ENCODE data around the gene TSPAN18. TPM values are rescaled to one million over a fixed set of nuclear protein-coding genes. Genes with fewer than 3 reads are reported as not detected.

TSPAN18 gene
- total RNA-seq, 4 donors from 2014 or later: 2.1 to 9.1 (median 2.5) TPM

GRCh38 chr11:44773351-44773965 lies 46.7 kb downstream of the TSPAN18 start:
- intact Hi-C loops (cut with DNase I; ENCODE audit: low total_unique reads) (no loop called here), in situ Hi-C loops (cut with MboI; ENCODE audit: low sequenced_read_pairs in 4 of 4) (no loop called here)
- ATAC-seq (no peak), DNase-seq (no peak)
- Histone ChIP-seq H3K27me3 (no peaks in the 10 kb centered on the region), H3K36me3 (no peaks in the 10 kb centered on the region), H3K4me3 (no peak overlapping the region), H3K4me1 (peaks cover 0 to 16% of the 10 kb centered on the region in 2 donors), H3K9me3 (peaks cover 0 to 1% (median 0%) of the 10 kb centered on the region in 3 donors), H3K27ac (peak overlapping the region in 2 of 4 donors; percentile 9 to 11)
- no peak for TF ChIP-seq CTCF (IDR thresholded peaks at IDR 0.05 in 4 of 5, conservative IDR thresholded peaks at IDR 0.05 in 1 of 5)
- TF ChIP-seq POLR2A (IDR thresholded peaks at IDR 0.05): no peak

- Histone ChIP-seq H3K36me3 (no peaks in the 10 kb centered on the region), H3K9me3 (no peaks in the 10 kb centered on the region), H3K4me1 (peaks cover 0 to 16% of the 10 kb centered on the region in 2 donors), H3K4me3 (no peak overlapping the region), H3K27me3 (no peaks in the 10 kb centered on the region), H3K27ac (peak overlapping the region in 2 of 4 donors; percentile 9 to 11)
- intact Hi-C loops (cut with DNase I; ENCODE audit: low total_unique reads): loop anchor here (2.0 kb wide), 1 partner anchor 45 kb away; no protein-coding TSS in a partner anchor
- DNase-seq (peak in 1 of 2 donors; percentile 15), ATAC-seq (peak; percentile 56 to 66)
- in situ Hi-C loops (cut with MboI; ENCODE audit: low sequenced_read_pairs in 4 of 4): no loop called here
- no peak for TF ChIP-seq POLR2A (IDR thresholded peaks at IDR 0.05)
- TF ChIP-seq CTCF (IDR thresholded peaks at IDR 0.05 in 4 of 5, conservative IDR thresholded peaks at IDR 0.05 in 1 of 5): no peak
Measured at GRCh38 chr11:44774108-44774507, 47.3 kb downstream of the TSPAN18 start.

- in situ Hi-C loops (cut with MboI; ENCODE audit: low sequenced_read_pairs in 4 of 4): loop anchor here in 1 of 4 donors (5.0 kb wide), 1 partner anchor 152 kb away; no protein-coding TSS in a partner anchor
- TF ChIP-seq POLR2A (IDR thresholded peaks at IDR 0.05): no peak
- intact Hi-C loops (cut with DNase I; ENCODE audit: low total_unique reads): loop anchor here (1.0 to 2.0 kb wide), 2 partner anchors 46 to 153 kb away; no protein-coding TSS in a partner anchor
- H3K4me1 ChIP-seq: peaks cover 0 to 16% of the 10 kb centered on the region in 2 donors
- H3K36me3 ChIP-seq: no peaks in the 10 kb centered on the region
- no peak overlapping the region for H3K27ac ChIP-seq
- DNase-seq: no peak
- H3K9me3 ChIP-seq: no peaks in the 10 kb centered on the region
- H3K4me3 ChIP-seq: no peak overlapping the region
- H3K27me3 ChIP-seq: no peaks in the 10 kb centered on the region
- ATAC-seq: no peak
Measured at GRCh38 chr11:44774731-44775130, 48.0 kb downstream of the TSPAN18 start.

- H3K27ac ChIP-seq: no peak overlapping the region
- no peak overlapping the region for H3K4me3 ChIP-seq
- intact Hi-C loops (cut with DNase I; ENCODE audit: low total_unique reads): loop anchor here (1.0 to 2.0 kb wide), 2 partner anchors 47 to 154 kb away; no protein-coding TSS in a partner anchor
- ATAC-seq (peak; percentile 68 to 69), DNase-seq (peak in 1 of 2 donors; percentile 33)
- peak; percentile 38 to 75 (median 63) for TF ChIP-seq CTCF (IDR thresholded peaks at IDR 0.05 in 4 of 5, conservative IDR thresholded peaks at IDR 0.05 in 1 of 5)
- no peak for TF ChIP-seq POLR2A (IDR thresholded peaks at IDR 0.05)
- H3K27me3 ChIP-seq: no peaks in the 10 kb centered on the region
- peaks cover 0 to 16% of the 10 kb centered on the region in 2 donors for H3K4me1 ChIP-seq
- in situ Hi-C loops (cut with MboI; ENCODE audit: low sequenced_read_pairs in 4 of 4): loop anchor here in 1 of 4 donors (5.0 kb wide), 1 partner anchor 153 kb away; no protein-coding TSS in a partner anchor
- no peaks in the 10 kb centered on the region for H3K36me3 ChIP-seq
- no peaks in the 10 kb centered on the region for H3K9me3 ChIP-seq
Measured at GRCh38 chr11:44775366-44775984, 48.7 kb downstream of the TSPAN18 start.

- no peak for ATAC-seq
- Histone ChIP-seq H3K27ac (no peak overlapping the region), H3K4me1 (peaks cover 0 to 16% of the 10 kb centered on the region in 2 donors)
Measured at GRCh38 chr11:44775985-44776446, 49.3 kb downstream of the TSPAN18 start.

More at GRCh38 chr11:44775985-44776446, 49.3 kb downstream of the TSPAN18 start:
- H3K9me3 ChIP-seq: no peaks in the 10 kb centered on the region
- TF ChIP-seq CTCF (IDR thresholded peaks at IDR 0.05 in 4 of 5, conservative IDR thresholded peaks at IDR 0.05 in 1 of 5): no peak
- TF ChIP-seq POLR2A (IDR thresholded peaks at IDR 0.05): no peak
- no peaks in the 10 kb centered on the region for H3K36me3 ChIP-seq
- in situ Hi-C loops (cut with MboI; ENCODE audit: low sequenced_read_pairs in 4 of 4) (loop anchor here in 1 of 4 donors (5.0 kb wide), 1 partner anchor 154 kb away; no protein-coding TSS in a partner anchor), intact Hi-C loops (cut with DNase I; ENCODE audit: low total_unique reads) (loop anchor here (1.0 to 2.0 kb wide), 2 partner anchors 47 to 155 kb away; no protein-coding TSS in a partner anchor)
- H3K27me3 ChIP-seq: no peaks in the 10 kb centered on the region
- H3K4me3 ChIP-seq: no peak overlapping the region
- no peak for DNase-seq

Measured in gastrocnemius medialis (tissue), 4 donors.